GM12874 (cell line): ENCODE measurements around the gene BRPF1.

Experiments
- TF ChIP-seq, protein P1 (sequence below): IDR thresholded peaks from 2 replicates; pipeline ENCODE4 v1.5.1; 2011; ENCODE audit warnings: low read depth, mild to moderate bottlenecking, control low read depth, low read length, moderate library complexity; ENCODE audit not compliant: insufficient read depth

Gene BRPF1

DNA sequence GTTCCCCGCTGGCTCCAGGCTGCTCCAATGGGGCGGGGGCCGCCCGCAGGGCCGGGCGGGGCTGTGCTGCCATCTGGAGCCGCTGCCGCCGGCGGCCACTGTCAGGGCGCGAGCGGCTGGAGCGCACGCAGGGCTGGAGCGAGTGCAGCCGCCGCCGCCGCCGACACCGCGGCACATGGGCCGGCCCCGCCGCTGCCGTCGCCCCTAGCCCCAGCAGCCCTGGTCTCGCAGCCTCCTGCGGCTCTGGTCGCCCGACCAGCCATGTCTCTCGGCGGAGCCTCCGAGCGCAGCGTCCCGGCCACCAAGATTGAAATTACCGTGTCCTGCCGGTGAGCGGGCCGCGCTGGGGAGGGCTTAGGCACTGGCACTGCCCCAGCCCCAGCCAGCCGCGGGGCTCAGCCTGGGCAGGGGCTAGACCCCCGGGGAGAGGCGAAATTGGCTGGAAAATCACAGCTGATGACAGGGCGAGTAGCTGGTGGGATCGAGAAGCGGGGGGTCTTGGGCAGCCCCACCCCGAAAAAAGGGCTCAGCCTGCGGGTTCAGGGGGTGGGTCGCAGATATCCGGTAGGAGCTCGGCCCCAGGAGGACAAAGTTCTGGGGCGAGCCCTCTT, 27.7 kb upstream of the BRPF1 start, which contains the start of gene CPNE9:
Gene CPNE9, plus strand, starts transcription at position 98 of the 611 bp plus-strand sequence. Its CDS starts 164 bp downstream, at position 262.
- TF ChIP-seq, protein P1, sequence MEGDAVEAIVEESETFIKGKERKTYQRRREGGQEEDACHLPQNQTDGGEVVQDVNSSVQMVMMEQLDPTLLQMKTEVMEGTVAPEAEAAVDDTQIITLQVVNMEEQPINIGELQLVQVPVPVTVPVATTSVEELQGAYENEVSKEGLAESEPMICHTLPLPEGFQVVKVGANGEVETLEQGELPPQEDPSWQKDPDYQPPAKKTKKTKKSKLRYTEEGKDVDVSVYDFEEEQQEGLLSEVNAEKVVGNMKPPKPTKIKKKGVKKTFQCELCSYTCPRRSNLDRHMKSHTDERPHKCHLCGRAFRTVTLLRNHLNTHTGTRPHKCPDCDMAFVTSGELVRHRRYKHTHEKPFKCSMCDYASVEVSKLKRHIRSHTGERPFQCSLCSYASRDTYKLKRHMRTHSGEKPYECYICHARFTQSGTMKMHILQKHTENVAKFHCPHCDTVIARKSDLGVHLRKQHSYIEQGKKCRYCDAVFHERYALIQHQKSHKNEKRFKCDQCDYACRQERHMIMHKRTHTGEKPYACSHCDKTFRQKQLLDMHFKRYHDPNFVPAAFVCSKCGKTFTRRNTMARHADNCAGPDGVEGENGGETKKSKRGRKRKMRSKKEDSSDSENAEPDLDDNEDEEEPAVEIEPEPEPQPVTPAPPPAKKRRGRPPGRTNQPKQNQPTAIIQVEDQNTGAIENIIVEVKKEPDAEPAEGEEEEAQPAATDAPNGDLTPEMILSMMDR = no peak

DNA sequence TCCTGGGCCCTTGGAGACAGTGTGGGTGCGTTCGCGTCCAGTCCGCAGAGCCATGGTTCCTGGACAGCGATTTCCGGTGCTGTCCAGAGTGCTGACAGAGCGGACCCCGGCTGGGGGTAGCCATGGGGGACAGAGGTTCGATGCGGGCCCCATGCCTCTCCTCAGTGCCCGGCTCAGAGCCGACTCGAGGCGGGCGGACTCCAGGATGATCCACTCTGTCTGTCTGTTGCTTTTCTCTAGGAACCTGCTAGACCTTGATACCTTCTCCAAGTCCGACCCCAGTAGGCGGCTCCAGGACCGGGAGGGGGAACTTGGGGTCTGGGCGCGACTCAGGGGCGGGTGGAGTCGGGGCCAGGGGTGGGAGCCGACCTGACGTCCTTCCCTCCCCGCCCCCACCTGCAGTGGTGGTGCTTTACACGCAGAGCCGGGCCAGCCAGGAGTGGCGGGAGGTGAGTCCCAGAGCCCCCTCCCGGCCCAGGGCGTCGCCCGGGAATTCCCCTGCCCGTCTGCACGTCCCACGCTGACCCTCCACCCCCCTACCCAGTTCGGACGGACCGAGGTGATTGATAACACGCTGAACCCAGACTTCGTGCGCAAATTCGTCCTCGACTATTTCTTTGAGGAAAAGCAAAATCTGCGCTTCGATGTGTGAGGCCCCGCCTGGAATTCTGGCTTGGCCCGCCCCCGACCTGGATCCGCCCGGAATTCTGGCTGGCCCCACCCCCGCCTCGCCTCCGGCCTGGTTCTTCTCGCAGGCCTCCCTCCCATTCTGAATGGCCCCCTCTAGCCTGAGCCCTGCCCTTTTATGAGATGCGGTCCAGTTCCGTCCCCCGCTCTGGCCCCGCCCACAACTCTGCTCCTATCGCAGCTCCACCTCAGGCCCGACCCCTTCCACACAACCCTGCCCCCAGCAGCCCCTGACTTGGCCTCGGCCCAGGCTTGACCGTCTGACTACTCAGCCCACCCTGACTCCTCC, 26.9 kb upstream of the BRPF1 start:
- TF ChIP-seq, protein P1 = no peak

DNA sequence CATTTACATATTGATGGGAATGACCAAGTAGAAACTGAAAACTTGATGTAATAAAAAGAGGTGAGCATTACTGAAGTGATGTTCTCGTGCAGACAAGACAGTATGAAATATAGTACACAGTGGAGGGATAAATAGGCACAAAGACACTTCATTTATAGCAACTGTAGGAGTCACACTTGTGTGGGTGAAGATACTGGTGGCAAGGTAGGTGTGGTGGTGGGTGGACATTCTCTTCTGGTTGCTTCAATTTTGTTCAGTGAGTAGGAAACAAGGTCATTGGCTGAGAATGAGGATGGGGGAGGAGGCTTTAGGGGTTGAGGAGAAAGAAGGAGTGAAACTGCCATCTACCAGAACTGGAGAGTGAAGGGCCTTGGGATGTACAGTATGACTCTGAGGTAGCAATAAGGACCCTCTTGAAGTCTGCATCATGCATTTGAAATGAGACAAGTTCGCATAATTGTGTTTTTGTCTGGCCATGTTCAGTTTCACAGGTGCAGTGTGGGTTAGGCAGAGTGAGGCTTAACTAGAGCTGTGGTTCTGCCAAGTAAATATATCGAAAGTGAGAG, 21.3 kb upstream of the BRPF1 start:
- TF ChIP-seq, protein P1 = no peak

DNA sequence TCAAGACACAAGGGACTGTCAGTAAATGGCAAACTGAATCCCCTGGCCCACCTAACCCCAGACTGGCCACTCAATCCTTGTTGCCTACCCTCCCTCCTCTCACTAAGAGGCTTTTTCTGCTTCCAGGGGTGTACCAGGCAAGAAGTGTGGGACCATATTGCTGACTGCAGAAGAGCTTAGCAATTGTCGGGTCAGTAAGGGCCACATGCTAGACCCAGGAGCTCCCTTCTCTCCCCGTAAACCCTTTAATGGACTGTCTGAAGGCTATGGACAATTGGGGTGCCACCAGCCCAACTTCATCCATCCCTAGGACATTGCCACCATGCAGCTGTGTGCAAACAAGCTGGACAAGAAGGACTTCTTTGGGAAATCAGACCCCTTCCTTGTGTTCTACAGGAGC, 19.1 kb upstream of the BRPF1 start:
- TF ChIP-seq, protein P1 = no peak

DNA sequence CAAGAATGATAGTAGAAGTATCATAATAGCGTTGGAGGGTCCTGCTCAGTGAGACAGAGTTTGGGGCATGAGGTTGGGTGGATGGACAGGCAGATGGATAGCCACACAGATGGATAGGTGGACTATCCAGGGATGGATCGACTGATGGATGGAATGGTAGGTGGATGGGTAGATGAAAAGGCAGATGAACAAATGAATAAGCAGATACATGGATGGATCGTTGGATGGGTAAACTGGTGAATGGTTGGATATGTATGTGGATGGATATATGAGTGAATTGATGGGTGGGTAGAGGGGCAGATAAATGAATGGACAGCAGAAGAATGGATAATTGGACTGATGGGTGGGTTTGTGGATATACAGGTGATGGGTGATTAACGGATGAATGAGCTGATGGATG, 18.4 kb upstream of the BRPF1 start:
- TF ChIP-seq, protein P1 = no peak

DNA sequence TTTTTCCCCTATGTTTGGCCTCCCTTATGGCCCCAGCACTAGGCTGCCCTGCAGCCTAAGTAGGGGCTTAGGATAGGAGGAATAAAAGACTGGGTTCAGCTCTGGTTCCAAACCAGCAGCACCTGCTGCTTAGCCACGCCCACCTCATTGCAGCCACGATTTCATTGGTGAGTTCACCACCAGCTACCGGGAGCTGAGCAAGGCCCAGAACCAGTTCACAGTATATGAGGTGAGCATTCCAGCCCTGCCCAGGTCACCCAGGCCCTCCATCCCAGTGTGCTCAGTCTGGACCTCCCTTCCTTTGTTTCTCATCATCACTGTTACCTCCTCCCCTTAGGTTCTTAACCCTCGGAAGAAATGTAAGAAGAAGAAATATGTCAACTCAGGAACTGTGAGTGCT, 16.4 kb upstream of the BRPF1 start:
- TF ChIP-seq, protein P1 = no peak

DNA sequence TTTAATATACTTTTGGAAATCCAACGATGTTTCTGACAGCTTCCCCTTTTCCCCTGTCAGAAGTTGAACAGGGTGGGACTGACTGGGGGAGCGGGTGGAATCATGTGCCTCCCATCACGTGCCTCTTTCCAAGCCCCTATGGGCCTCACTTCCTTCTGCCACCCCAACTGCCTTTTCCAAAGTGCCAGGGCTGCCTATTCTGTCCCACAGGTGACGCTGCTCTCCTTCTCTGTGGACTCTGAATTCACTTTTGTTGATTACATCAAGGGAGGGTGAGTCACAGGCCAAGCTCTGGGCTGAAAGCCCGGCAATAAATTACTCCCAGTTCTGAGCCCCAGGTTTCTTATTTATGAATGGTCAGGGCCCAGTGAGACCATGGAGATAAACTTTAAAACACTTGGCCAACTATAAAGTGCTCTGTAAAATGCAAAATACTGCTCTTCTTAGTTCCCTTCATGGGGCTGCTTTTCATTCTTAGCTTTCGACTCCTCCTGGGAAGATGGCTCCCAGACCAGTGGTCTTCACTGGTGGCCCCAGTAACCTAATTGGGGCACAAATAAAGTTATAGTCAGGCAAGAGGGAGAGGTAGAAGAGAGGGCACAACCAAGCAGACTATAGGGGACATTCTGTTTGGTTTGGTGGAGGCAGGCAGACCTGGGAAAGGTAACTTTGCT, 15.6 kb upstream of the BRPF1 start:
- TF ChIP-seq, protein P1 = 0 out of 2 replicates have a peak, but pooled peaks have one; percentile 26
